Dendritic cell treated with granulocyte-macrophage colony-stimulating factor and Interleukin-4, amounts not matched to agents 40 ng/mL and 50 ng/mL, for 4 days (primary cell): Measurements from ENCODE around the gene DCBLD1.
A peak's percentile ranks its signal among the peaks of the same experiment; 100 is the strongest.

Experiments used
- H3K27ac Mint-ChIP-seq: one replicate; pipeline ENCODE4 v1.8.0; 2022; ENCODE audit warnings: mild to moderate bottlenecking, mixed read lengths
- H3K27me3 Mint-ChIP-seq: one replicate; pipeline ENCODE4 v1.8.0; 2022; ENCODE audit warnings: mild to moderate bottlenecking, mixed read lengths
- H3K36me3 Mint-ChIP-seq: one replicate; pipeline ENCODE4 v1.8.0; 2022; ENCODE audit warnings: low read depth, mixed read lengths
- H3K4me1 Mint-ChIP-seq: one replicate; pipeline ENCODE4 v1.8.0; 2022; ENCODE audit warnings: low read depth, mixed read lengths
- H3K4me3 Mint-ChIP-seq: one replicate; pipeline ENCODE4 v1.8.0; 2022; ENCODE audit warnings: mild to moderate bottlenecking, moderate library complexity, mixed read lengths
- H3K9me3 Mint-ChIP-seq: one replicate; pipeline ENCODE4 v1.8.0; 2022; ENCODE audit warnings: mixed read lengths
- intact Hi-C: fragments of 100-400 bp; cut with micrococcal nuclease; formaldehyde crosslinking; loops from one replicate; pipeline ENCODE4 v1.15.0; 2022

The DCBLD1 gene

DNA sequence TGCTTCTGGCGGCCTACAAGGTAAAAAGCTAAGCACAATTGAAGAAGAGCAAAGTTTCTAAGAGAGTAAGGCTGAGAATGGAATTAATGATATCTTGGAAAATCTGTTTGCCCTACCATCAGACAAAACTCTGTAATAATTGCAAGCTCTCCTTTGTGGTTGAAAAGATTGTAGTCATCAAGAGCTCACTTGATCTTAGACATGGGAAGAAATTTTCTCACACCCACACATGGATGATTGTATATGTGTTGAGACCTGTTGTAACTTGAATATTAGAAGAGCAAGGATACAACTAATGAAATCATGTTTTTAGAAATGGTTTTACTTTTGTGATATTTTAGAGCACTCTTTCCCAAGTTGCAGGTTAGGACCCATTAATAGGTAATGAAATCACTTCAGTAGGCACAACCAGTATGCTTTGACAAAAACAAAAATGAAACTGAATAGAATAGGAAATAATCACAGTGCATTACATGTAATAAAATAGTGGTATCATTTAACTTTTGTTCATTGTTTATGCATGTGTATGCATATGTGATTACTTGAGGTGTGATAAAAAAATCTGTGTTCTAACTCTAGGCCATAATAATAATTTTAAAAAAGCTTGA, 14.0 kb downstream of the DCBLD1 start:
- no peak overlapping the region for H3K4me3 Mint-ChIP-seq
- no peaks in the 10 kb centered on the region for H3K9me3 Mint-ChIP-seq
- peaks cover 31% of the 10 kb centered on the region for H3K4me1 Mint-ChIP-seq
- no peaks in the 10 kb centered on the region for H3K36me3 Mint-ChIP-seq
- intact Hi-C loops = loop anchor here (2.0 kb wide), 1 partner anchor 14 kb away; the partner anchor contains the start of gene DCBLD1
- no peak overlapping the region for H3K27ac Mint-ChIP-seq
- no peaks in the 10 kb centered on the region for H3K27me3 Mint-ChIP-seq

DNA sequence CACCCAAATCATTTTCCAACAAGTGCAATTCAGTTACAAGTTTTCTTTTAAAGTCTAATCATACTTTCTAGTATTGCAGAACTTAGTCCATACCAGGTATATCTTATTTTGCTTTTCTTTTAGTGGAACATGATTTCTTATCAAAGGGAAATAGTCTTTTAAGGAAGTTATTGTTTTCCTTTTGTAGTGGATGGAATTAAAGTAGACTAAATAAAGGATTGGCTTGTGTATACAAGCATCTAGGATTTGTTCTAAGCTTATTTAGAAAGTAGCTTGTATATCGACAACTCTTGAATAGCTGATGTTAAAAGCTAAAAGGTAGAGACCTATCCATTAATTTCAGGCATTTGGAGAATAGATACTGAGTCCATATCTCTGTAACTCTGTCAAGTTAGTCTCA, 14.8 kb downstream of the DCBLD1 start:
- Mint-ChIP-seq H3K9me3 (no peaks in the 10 kb centered on the region), H3K27me3 (no peaks in the 10 kb centered on the region), H3K4me3 (no peak overlapping the region), H3K36me3 (no peaks in the 10 kb centered on the region), H3K27ac (no peak overlapping the region), H3K4me1 (peaks cover 39% of the 10 kb centered on the region)
- intact Hi-C loops = loop anchor here (2.0 kb wide), 1 partner anchor 14 kb away; the partner anchor contains the start of gene DCBLD1

- H3K36me3 Mint-ChIP-seq = no peaks in the 10 kb centered on the region
- peak overlapping the region; percentile 78 for H3K27ac Mint-ChIP-seq
- no peaks in the 10 kb centered on the region for H3K27me3 Mint-ChIP-seq
- H3K4me3 Mint-ChIP-seq = no peak overlapping the region
- intact Hi-C loops = no loop called here
- no peaks in the 10 kb centered on the region for H3K9me3 Mint-ChIP-seq
- peaks cover 43% of the 10 kb centered on the region for H3K4me1 Mint-ChIP-seq
These were observed 15.7 kb downstream of the DCBLD1 start for GRCh38 chr6:117498159-117498558.

GRCh38 chr6:117501722-117502121, 19.2 kb downstream of the DCBLD1 start:
- no peak overlapping the region for H3K4me3 Mint-ChIP-seq
- H3K27ac Mint-ChIP-seq = peak overlapping the region; percentile 82

GRCh38 chr6:117502580-117502979, 20.1 kb downstream of the DCBLD1 start:
- H3K4me1 Mint-ChIP-seq = peaks cover 57% of the 10 kb centered on the region
- H3K36me3 Mint-ChIP-seq = peaks cover 16% of the 10 kb centered on the region
- no peak overlapping the region for H3K27ac Mint-ChIP-seq
- no peaks in the 10 kb centered on the region for H3K27me3 Mint-ChIP-seq
- intact Hi-C loops = no loop called here
- no peak overlapping the region for H3K4me3 Mint-ChIP-seq
- H3K9me3 Mint-ChIP-seq = no peaks in the 10 kb centered on the region

More at GRCh38 chr6:117501722-117502121, 19.2 kb downstream of the DCBLD1 start:
- H3K9me3 Mint-ChIP-seq = no peaks in the 10 kb centered on the region
- intact Hi-C loops = no loop called here
- H3K36me3 Mint-ChIP-seq = peaks cover 16% of the 10 kb centered on the region
- H3K4me1 Mint-ChIP-seq = peaks cover 57% of the 10 kb centered on the region
- H3K27me3 Mint-ChIP-seq = no peaks in the 10 kb centered on the region

- no peak overlapping the region for H3K4me3 Mint-ChIP-seq
- peaks cover 53% of the 10 kb centered on the region for H3K4me1 Mint-ChIP-seq
- no peaks in the 10 kb centered on the region for H3K9me3 Mint-ChIP-seq
- peaks cover 16% of the 10 kb centered on the region for H3K36me3 Mint-ChIP-seq
- H3K27me3 Mint-ChIP-seq = no peaks in the 10 kb centered on the region
- H3K27ac Mint-ChIP-seq = no peak overlapping the region
- intact Hi-C loops = no loop called here
These were observed 20.7 kb downstream of the DCBLD1 start for GRCh38 chr6:117503211-117503610.

- Mint-ChIP-seq H3K36me3 (peaks cover 16% of the 10 kb centered on the region), H3K27ac (no peak overlapping the region), H3K4me1 (peaks cover 39% of the 10 kb centered on the region), H3K4me3 (no peak overlapping the region), H3K9me3 (no peaks in the 10 kb centered on the region), H3K27me3 (no peaks in the 10 kb centered on the region)
- intact Hi-C loops = no loop called here
These were observed 22.1 kb downstream of the DCBLD1 start for GRCh38 chr6:117504478-117505144.

GRCh38 chr6:117505311-117505710, 22.8 kb downstream of the DCBLD1 start:
- H3K27ac Mint-ChIP-seq = no peak overlapping the region
- peaks cover 34% of the 10 kb centered on the region for H3K4me1 Mint-ChIP-seq
- H3K36me3 Mint-ChIP-seq = peaks cover 16% of the 10 kb centered on the region
- no peaks in the 10 kb centered on the region for H3K27me3 Mint-ChIP-seq
- intact Hi-C loops = no loop called here
- H3K9me3 Mint-ChIP-seq = no peaks in the 10 kb centered on the region
- no peak overlapping the region for H3K4me3 Mint-ChIP-seq

- Mint-ChIP-seq H3K4me3 (no peak overlapping the region), H3K36me3 (peaks cover 16% of the 10 kb centered on the region), H3K27me3 (no peaks in the 10 kb centered on the region), H3K4me1 (peaks cover 27% of the 10 kb centered on the region), H3K9me3 (no peaks in the 10 kb centered on the region), H3K27ac (no peak overlapping the region)
- intact Hi-C loops = no loop called here
These were observed 23.8 kb downstream of the DCBLD1 start for GRCh38 chr6:117506180-117506835.

DNA sequence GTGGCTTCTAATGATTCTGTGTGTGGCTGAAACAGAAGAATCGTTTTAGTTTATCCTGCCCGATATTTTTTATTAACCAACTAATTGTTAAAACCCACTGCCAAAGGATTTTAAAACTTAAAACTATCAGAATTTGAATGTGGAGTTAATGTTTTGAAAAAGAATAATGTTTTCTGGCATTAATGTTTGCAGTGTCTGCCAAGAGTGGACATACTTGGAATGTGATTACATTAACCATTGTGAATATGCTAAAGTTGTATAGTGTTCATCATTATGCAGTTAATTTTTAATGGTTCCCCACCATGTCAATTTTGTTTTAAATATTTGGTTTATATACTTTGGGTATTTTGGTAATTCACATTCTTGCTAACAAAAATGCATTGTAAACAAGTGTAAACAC, 24.4 kb downstream of the DCBLD1 start:
- H3K4me3 Mint-ChIP-seq = no peak overlapping the region
- intact Hi-C loops = no loop called here
- peaks cover 21% of the 10 kb centered on the region for H3K4me1 Mint-ChIP-seq
- peaks cover 16% of the 10 kb centered on the region for H3K36me3 Mint-ChIP-seq
- H3K9me3 Mint-ChIP-seq = no peaks in the 10 kb centered on the region
- H3K27me3 Mint-ChIP-seq = no peaks in the 10 kb centered on the region
- no peak overlapping the region for H3K27ac Mint-ChIP-seq

DNA sequence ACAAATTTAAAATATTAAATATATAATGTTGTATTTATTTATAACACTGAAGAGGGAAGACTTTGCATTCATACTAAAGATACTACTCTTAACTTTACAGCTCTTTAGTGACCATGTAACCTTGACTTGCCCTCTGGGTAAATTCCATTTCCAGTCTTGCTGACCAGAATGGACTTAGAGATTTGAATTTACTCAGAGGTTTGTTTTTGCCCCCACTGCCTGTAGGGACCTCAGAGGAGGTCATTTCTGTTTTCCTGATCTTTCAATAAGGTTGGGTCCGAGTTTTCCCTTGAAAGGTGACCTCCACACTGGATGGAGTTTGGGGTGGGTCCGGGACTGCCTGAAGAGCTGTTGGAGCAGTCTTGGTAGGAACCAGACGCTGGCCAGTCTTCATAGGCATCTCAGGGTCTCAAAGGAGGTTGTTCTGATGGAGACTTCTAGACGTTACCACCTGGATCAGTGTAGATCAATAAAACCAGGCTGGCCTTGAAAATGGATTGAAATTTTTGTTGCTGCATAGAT, 26.0 kb downstream of the DCBLD1 start:
- Mint-ChIP-seq H3K4me3 (no peak overlapping the region), H3K27ac (no peak overlapping the region), H3K36me3 (peaks cover 16% of the 10 kb centered on the region), H3K9me3 (no peaks in the 10 kb centered on the region), H3K4me1 (peaks cover 14% of the 10 kb centered on the region), H3K27me3 (no peaks in the 10 kb centered on the region)
- intact Hi-C loops = no loop called here

DNA sequence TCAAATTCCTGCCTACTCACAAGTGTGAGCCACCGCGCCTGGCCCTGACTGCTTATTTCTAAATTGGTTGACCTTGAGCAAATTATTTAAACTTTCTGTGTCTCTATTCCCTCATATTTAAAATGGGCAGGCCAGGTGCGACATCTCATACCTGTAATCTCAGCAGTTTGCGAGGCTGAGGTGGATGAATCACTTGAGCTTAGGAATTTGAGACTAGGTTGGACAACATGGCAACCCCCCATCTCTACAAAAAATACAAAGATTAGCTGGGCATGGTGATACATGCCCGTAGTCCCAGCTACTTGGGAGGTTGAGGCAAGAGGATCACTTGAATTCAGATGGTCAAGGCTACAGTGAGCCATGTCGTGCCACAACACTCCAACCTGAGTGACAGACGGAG, 26.5 kb downstream of the DCBLD1 start:
- Mint-ChIP-seq H3K9me3 (no peaks in the 10 kb centered on the region), H3K4me1 (peaks cover 13% of the 10 kb centered on the region), H3K27me3 (no peaks in the 10 kb centered on the region), H3K36me3 (peaks cover 15% of the 10 kb centered on the region), H3K27ac (no peak overlapping the region), H3K4me3 (no peak overlapping the region)
- intact Hi-C loops = no loop called here

- Mint-ChIP-seq H3K9me3 (no peaks in the 10 kb centered on the region), H3K36me3 (peaks cover under 1% of the 10 kb centered on the region), H3K27ac (no peak overlapping the region), H3K4me3 (no peak overlapping the region), H3K27me3 (no peaks in the 10 kb centered on the region), H3K4me1 (no peaks in the 10 kb centered on the region)
- intact Hi-C loops = no loop called here
These were observed 29.8 kb downstream of the DCBLD1 start for GRCh38 chr6:117512056-117512828.
